GM12891 (cell line): ENCODE measurements around the gene WFIKKN2.

ENCODE experiments used
- DNase-seq: peaks from one replicate; pipeline ENCODE4 v3.0.0; 2011; ENCODE audit warnings: low spot score; ENCODE audit not compliant: insufficient read length
- FAIRE-seq: peaks from 2 replicates; lab custom pipeline; 2011; peaks lifted over from hg19 to GRCh38; lab: Jason Lieb, UNC
- PAX5 ChIP-seq: IDR thresholded peaks from 2 replicates; pipeline ENCODE4 v1.6.1; 2011; ENCODE audit warnings: low read length, moderate library complexity, mild to moderate bottlenecking; ENCODE audit not compliant: insufficient read depth, severe bottlenecking
- POLR2A ChIP-seq: IDR thresholded peaks from 2 replicates; pipeline ENCODE4 v1.6.1; 2011; ENCODE audit warnings: low read depth, low read length, control low read depth
- POLR2AphosphoS5 ChIP-seq: IDR thresholded peaks from 2 replicates; pipeline ENCODE4 v1.6.1; 2011; ENCODE audit warnings: low read depth, low read length, control low read depth
- POU2F2 ChIP-seq: IDR thresholded peaks from 2 replicates; pipeline ENCODE4 v1.6.1; 2011; ENCODE audit warnings: low read depth, mild to moderate bottlenecking, control low read depth, low read length, moderate library complexity
- SPI1 ChIP-seq: IDR thresholded peaks from 2 replicates; pipeline ENCODE4 v1.6.1; 2011; ENCODE audit warnings: low read depth, low read length, control low read depth
- TAF1 ChIP-seq: IDR thresholded peaks from 2 replicates; pipeline ENCODE4 v1.6.1; 2011; ENCODE audit warnings: low read depth, low read length, control low read depth

WFIKKN2 gene

GRCh38 chr17:50841949-50842354 is 6.6 kb downstream of the WFIKKN2 start:
- no peak for TF ChIP-seq PAX5
- TF ChIP-seq POLR2AphosphoS5 = no peak
- TF ChIP-seq TAF1 = no peak
- no peak for TF ChIP-seq SPI1
- no peak for TF ChIP-seq POU2F2
- no peak for TF ChIP-seq POLR2A
- FAIRE-seq = peak; percentile 66
- DNase-seq = peak; percentile 79

- no peak for TF ChIP-seq SPI1
- TF ChIP-seq POLR2AphosphoS5 = no peak
- no peak for DNase-seq
- no peak for FAIRE-seq
Measured at GRCh38 chr17:50842506-50843149, 7.2 kb downstream of the WFIKKN2 start.

GRCh38 chr17:50843150-50843905 is 7.9 kb downstream of the WFIKKN2 start:
- DNase-seq (no peak), FAIRE-seq (no peak)
- no peak for TF ChIP-seq POLR2AphosphoS5
- no peak for TF ChIP-seq SPI1
- TF ChIP-seq PAX5 = no peak
- TF ChIP-seq TAF1 = no peak
- TF ChIP-seq POU2F2 = no peak
- no peak for TF ChIP-seq POLR2A

DNA sequence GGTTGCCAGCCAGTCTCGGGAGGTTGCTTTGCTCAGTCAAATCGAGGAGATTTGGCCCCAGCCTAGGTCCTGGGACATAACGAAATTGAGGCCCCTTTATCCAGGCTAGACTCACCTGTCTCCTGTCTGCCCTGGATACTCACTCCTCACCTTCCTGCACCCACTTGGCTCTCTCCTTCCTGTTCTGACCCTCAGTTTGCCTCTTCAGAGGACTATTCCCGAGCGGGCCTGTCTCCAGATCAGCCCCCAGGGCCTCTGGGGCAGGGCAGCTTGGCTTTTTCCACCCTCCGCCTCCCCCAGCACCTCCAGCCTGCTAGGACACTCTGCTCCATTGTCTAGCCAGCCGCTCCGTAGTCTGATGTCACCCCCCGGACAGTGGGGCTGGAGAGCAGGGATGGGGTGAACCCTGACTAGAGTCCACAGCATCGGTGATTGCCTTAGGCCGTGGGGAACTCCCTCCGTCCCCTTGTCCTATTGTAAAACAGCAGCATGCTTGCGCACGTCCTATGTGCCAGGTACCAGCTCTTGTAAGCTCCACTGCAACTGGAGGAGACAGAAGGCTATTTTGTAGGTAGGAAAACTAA is 8.8 kb downstream of the WFIKKN2 start:
- FAIRE-seq (no peak), DNase-seq (no peak)
- TF ChIP-seq PAX5 (no peak), POU2F2 (no peak), SPI1 (no peak), TAF1 (no peak), POLR2A (no peak), POLR2AphosphoS5 (no peak)

DNA sequence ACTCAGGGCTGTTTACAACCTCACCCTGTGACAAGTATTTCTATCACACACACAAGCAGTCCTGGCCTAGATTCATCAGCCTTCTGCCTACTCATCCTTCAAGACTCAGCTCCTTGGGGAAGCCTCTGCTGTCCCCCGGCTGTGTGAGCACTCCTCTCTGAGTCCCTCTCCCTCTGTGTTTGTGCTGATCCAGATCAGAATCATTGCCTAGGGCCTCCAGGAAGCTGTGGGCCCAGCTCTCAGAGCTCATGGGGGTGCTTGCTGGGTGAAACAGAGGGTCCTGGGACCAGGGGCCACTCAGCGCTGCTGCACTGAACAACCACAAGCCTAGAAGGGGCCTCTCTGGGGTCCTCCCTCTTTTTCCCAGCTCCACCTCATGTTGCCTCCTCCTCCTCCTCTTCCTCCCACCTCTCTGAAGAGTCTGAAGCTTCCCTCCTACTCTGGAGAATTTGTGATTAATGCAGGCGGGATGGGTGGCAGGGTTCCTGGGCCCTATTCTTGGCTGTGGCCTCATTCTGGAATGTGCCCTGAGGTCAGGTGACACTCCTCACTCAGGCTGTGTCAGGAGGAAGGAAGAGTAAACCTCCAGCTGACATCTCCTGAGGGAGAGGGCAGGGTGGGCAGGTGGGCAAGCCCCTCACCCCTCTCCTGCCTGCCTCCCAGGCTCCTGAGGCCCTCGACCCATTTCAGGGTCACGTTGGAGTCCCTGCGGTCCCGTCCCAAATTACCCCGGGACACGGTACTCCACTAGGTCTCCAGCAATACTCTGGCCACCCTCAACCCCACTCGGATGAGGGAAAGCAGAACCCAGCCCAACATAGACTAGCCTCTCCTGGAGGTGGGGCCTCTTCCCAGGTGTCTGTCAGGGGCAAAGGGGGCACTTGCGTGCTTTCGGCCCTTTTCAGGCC is 10.1 kb downstream of the WFIKKN2 start:
- no peak for TF ChIP-seq SPI1
- no peak for TF ChIP-seq POLR2A
- no peak for TF ChIP-seq POLR2AphosphoS5
- TF ChIP-seq POU2F2 = no peak
- no peak for TF ChIP-seq PAX5
- TF ChIP-seq TAF1 = no peak
- DNase-seq (no peak), FAIRE-seq (no peak)

- TF ChIP-seq POU2F2 (no peak), POLR2A (no peak)
- no peak for DNase-seq
- FAIRE-seq = no peak
Measured at GRCh38 chr17:50847566-50847965, 12.2 kb downstream of the WFIKKN2 start.

- TF ChIP-seq POU2F2 (no peak), PAX5 (no peak), POLR2AphosphoS5 (no peak), POLR2A (no peak), TAF1 (no peak), SPI1 (no peak)
- FAIRE-seq = no peak
- DNase-seq = no peak
Measured at GRCh38 chr17:50848039-50848438, 12.7 kb downstream of the WFIKKN2 start.

DNA sequence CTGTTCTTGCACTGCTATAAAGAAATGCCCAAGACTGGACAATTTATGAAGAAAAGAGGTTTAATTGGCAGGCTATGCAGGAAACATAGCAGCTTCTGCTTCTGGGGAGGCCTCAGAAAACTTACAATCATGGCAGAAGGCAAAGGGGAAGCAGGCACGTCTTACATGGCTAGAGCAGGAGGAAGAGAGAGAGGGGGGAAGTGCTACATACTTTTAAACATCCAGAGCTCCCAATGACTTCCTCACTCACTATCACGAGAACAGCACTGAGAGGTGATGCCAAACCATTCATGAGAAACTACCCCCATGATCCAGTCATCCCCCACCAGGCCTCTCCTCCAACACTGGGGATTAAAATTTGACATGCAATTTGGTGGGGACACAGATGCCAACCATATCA is 13.3 kb downstream of the WFIKKN2 start:
- FAIRE-seq (no peak), DNase-seq (no peak)
- no peak for TF ChIP-seq TAF1
- TF ChIP-seq SPI1 = no peak
- TF ChIP-seq POLR2AphosphoS5 = no peak
- no peak for TF ChIP-seq POLR2A
- TF ChIP-seq PAX5 = no peak
- TF ChIP-seq POU2F2 = no peak

- FAIRE-seq = no peak
- TF ChIP-seq POLR2A = no peak
- TF ChIP-seq POU2F2 = no peak
- TF ChIP-seq TAF1 = no peak
- TF ChIP-seq SPI1 = no peak
- no peak for TF ChIP-seq POLR2AphosphoS5
- no peak for TF ChIP-seq PAX5
- DNase-seq = no peak
Measured at GRCh38 chr17:50850640-50851039, 15.3 kb downstream of the WFIKKN2 start.

- DNase-seq (no peak), FAIRE-seq (no peak)
- no peak for TF ChIP-seq SPI1
- TF ChIP-seq POU2F2 = no peak
- TF ChIP-seq POLR2A = no peak
- no peak for TF ChIP-seq POLR2AphosphoS5
- TF ChIP-seq TAF1 = no peak
- TF ChIP-seq PAX5 = no peak
Measured at GRCh38 chr17:50853015-50853615, 17.7 kb downstream of the WFIKKN2 start.
